Measurements from ENCODE around the gene TMC7. TPM values are rescaled to one million over a fixed set of nuclear protein-coding genes. Genes with fewer than 3 reads are reported as not detected.

Gene TMC7
- total RNA-seq, 6 experiments from 2014 or later: 0.16 to 0.37 (median 0.27) TPM

DNA sequence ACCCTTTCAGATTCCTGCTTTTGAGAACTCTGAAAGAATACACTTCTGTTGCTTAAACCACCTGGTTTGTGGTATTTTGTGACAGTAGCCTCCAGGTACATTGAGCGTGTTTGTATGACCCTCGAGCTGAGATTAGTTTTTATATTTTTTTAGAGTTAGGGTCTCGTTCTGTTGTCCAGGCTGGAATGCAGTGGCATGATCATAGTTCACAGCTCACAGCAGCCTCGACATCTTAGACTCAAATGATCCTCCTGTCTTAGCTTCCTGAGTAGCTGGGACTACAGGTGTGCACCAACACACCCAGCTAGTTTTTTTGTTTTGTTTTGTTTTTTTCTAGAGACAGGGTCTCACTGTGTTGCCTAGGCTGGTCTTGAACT, 125.5 kb downstream of the TMC7 start:
- Histone ChIP-seq H3K9me3 (no peaks in the 10 kb centered on the region), H3K27ac (no peak overlapping the region), H3K27me3 (no peaks in the 10 kb centered on the region), H3K4me3 (no peak overlapping the region), H3K36me3 (no peaks in the 10 kb centered on the region), H3K4me1 (peaks cover 0 to 25% (median 9%) of the 10 kb centered on the region in 4 donors)
- intact Hi-C loops (cut with DNase I): no loop called here
- ATAC-seq (no peak), DNase-seq (no peak)
- WGBS (ENCODE audit: insufficient coverage, low coverage, low lambda C conversion rate, missing lambda C conversion rate): 93% methylated on average over 2 of the region's 4 CpGs
- TF ChIP-seq POLR2A (IDR thresholded peaks at IDR 0.05): no peak
- TF ChIP-seq, protein P1, sequence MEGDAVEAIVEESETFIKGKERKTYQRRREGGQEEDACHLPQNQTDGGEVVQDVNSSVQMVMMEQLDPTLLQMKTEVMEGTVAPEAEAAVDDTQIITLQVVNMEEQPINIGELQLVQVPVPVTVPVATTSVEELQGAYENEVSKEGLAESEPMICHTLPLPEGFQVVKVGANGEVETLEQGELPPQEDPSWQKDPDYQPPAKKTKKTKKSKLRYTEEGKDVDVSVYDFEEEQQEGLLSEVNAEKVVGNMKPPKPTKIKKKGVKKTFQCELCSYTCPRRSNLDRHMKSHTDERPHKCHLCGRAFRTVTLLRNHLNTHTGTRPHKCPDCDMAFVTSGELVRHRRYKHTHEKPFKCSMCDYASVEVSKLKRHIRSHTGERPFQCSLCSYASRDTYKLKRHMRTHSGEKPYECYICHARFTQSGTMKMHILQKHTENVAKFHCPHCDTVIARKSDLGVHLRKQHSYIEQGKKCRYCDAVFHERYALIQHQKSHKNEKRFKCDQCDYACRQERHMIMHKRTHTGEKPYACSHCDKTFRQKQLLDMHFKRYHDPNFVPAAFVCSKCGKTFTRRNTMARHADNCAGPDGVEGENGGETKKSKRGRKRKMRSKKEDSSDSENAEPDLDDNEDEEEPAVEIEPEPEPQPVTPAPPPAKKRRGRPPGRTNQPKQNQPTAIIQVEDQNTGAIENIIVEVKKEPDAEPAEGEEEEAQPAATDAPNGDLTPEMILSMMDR (IDR thresholded peaks at IDR 0.05): no peak

DNA sequence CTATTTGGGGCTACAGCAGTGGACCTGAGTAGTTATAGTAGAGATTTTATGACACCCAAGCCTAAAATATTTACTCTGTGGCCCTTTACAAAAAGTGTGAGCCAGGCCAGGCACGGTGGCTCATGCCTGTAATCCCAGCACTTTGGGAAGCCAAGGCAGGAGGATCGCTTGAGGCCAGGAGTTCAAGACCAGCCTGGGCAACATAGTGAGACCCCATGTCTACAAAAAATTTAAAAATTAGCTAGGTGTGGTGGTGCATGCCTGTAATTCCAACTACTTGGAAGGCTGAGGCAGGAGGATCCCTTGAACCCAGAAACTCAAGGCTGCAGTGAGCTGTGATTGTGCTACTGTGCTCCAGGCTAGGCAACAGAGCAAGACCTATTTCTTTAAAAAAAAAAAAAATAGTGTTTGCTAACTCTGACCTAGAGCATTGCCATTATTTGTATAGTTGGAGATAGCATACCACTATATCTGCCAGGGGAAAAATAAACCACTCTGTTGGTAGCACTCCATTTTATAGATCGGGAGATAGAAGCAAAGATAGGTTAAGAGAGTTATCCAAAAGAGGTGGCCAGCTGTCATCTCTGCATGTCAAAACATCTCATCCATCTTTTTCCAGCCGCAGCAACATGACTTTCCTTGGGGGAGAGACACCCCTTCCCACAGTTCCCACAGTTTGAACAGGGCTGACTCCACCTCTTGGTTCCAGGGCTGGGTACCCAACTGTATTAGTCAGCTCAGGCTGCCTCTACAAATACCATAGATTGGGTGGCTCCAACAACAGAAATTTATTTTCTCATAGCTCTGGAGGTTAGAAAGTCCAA, 127.0 kb downstream of the TMC7 start:
- intact Hi-C loops (cut with DNase I): no loop called here
- TF ChIP-seq POLR2A (IDR thresholded peaks at IDR 0.05): no peak
- TF ChIP-seq, protein P1 (IDR thresholded peaks at IDR 0.05): no peak
- H3K4me3 ChIP-seq: no peak overlapping the region
- H3K9me3 ChIP-seq: no peaks in the 10 kb centered on the region
- DNase-seq (no peak), ATAC-seq (peak; percentile 47 to 60 (median 52))
- H3K27me3 ChIP-seq: no peaks in the 10 kb centered on the region
- H3K27ac ChIP-seq: peak overlapping the region in 2 of 3 donors; percentile 6 to 76
- 57% methylated on average over 4 of the region's 4 CpGs for WGBS (ENCODE audit: insufficient coverage, low coverage, low lambda C conversion rate, missing lambda C conversion rate)
- H3K36me3 ChIP-seq: no peaks in the 10 kb centered on the region
- peaks cover 0 to 38% (median 9%) of the 10 kb centered on the region in 4 donors for H3K4me1 ChIP-seq

GRCh38 chr16:19112099-19112407, 128.3 kb downstream of the TMC7 start:
- Histone ChIP-seq H3K9me3 (no peaks in the 10 kb centered on the region), H3K27ac (no peak overlapping the region), H3K4me1 (peaks cover 0 to 49% (median 9%) of the 10 kb centered on the region in 4 donors), H3K27me3 (no peaks in the 10 kb centered on the region), H3K4me3 (no peak overlapping the region), H3K36me3 (no peaks in the 10 kb centered on the region)
- TF ChIP-seq, protein P1 (IDR thresholded peaks at IDR 0.05): no peak
- no peak for TF ChIP-seq POLR2A (IDR thresholded peaks at IDR 0.05)
- ATAC-seq (no peak), DNase-seq (no peak)
- intact Hi-C loops (cut with DNase I): no loop called here
- WGBS (ENCODE audit: insufficient coverage, low coverage, low lambda C conversion rate, missing lambda C conversion rate): no CpG with 5 or more reads among the region's 2 CpGs

Small RNA genes within 50 kb of the gene (small RNA-seq; reads per million reads assigned to genes)
- gene RNU6-1340P: 0 reads per million in 2 experiments

Other genes with a start within 250 kb of the TMC7 start
- gene RPS15A, start 193.6 kb upstream of the TMC7 start, total RNA-seq: 100 to 1,000 TPM; 413 to 736 (median 445) TPM
- 100 to 1,000 TPM; 103 to 160 (median 109) TPM for gene ARL6IP1, start 182.4 kb upstream of the TMC7 start, total RNA-seq
- 10 to 100 TPM; 29.6 to 45.9 (median 33.8) TPM for gene SMG1, start 57.5 kb upstream of the TMC7 start, total RNA-seq
- gene COQ7, start 83.7 kb downstream of the TMC7 start, total RNA-seq: 10 to 100 TPM in 3 of 6 experiments, 1 to 10 TPM in 3; 7.9 to 11.3 (median 9.9) TPM
- 10 to 100 TPM; 12.2 to 23.5 (median 17.7) TPM for gene ITPRIPL2, start 130.0 kb downstream of the TMC7 start, total RNA-seq
- 10 to 100 TPM in 3 of 6 experiments, 1 to 10 TPM in 3; 8.2 to 14.1 (median 9.5) TPM for gene SYT17, start 184.3 kb downstream of the TMC7 start, total RNA-seq

Measured in right lobe of liver (tissue), 6 donors.